Measurements from ENCODE around the gene CRMP1.

CRMP1 gene

GRCh38 chr4:5893004-5893580 is at the start of gene CRMP1:
Gene CRMP1, minus strand, starts transcription at chr4:5893086. Its CDS starts 117 bp downstream, at chr4:5892969.
- Histone ChIP-seq H3K36me3 (ENCODE audit: insufficient read depth, low read length) (no peaks in the 10 kb centered on the region), H4K20me1 (ENCODE audit: insufficient read depth, low read length) (no peaks in the 10 kb centered on the region), H3K4me2 (ENCODE audit: insufficient read depth, low read length) (no peak within 1 kb of the TSS), H3K27ac (ENCODE audit: low read length) (no peak within 1 kb of the TSS), H3K4me3 (ENCODE audit: low read depth in 1 of 2, low read length in 2 of 2) (no peak within 1 kb of the TSS), H3K79me2 (ENCODE audit: insufficient read depth, low read length) (no peaks in the 10 kb centered on the region), H3K4me1 (ENCODE audit: insufficient read depth, low read length) (no peaks in the 10 kb centered on the region), H2AFZ (ENCODE audit: low read depth, low read length) (no peak within 1 kb of the TSS), H3K9me3 (ENCODE audit: insufficient read depth, low read length, severe bottlenecking) (no peaks in the 10 kb centered on the region), H3K27me3 (ENCODE audit: insufficient read depth, low read length, poor library complexity) (no peaks in the 10 kb centered on the region), H3K9ac (ENCODE audit: low read depth, low read length) (no peak within 1 kb of the TSS)
- TF ChIP-seq, protein P1, sequence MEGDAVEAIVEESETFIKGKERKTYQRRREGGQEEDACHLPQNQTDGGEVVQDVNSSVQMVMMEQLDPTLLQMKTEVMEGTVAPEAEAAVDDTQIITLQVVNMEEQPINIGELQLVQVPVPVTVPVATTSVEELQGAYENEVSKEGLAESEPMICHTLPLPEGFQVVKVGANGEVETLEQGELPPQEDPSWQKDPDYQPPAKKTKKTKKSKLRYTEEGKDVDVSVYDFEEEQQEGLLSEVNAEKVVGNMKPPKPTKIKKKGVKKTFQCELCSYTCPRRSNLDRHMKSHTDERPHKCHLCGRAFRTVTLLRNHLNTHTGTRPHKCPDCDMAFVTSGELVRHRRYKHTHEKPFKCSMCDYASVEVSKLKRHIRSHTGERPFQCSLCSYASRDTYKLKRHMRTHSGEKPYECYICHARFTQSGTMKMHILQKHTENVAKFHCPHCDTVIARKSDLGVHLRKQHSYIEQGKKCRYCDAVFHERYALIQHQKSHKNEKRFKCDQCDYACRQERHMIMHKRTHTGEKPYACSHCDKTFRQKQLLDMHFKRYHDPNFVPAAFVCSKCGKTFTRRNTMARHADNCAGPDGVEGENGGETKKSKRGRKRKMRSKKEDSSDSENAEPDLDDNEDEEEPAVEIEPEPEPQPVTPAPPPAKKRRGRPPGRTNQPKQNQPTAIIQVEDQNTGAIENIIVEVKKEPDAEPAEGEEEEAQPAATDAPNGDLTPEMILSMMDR (IDR thresholded peaks at IDR 0.05; ENCODE audit: borderline replicate concordance, extremely low read depth, low read length, poor library complexity, severe bottlenecking), result no peak
- TF ChIP-seq EZH2 (IDR thresholded peaks at IDR 0.05; ENCODE audit: borderline replicate concordance, low read depth, low read length, severe bottlenecking), result no peak
- ATAC-seq (ENCODE audit: insufficient read depth, low read depth) (no peak), DNase-seq (no peak)

DNA sequence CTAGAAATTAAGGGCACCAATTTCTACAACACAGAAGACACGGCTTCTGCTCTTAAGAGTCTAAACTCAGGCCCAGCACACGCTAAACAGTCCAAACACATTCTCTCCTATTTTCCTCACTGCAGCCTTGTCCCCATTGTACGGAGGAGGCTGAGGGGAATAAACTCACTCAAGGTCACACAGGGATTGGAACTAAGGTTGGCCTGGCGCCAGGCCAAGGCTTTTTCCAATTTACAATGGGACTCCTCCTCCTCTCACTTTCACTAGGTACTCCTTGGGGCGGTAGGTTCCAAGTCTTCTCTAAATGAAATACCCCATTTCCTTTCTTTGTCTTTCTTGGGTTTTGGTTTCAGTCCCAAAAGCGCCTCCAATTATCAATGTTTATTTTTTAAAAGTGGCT is 48.7 kb upstream of the CRMP1 start:
- H3K27ac ChIP-seq (ENCODE audit: low read length), result no peak overlapping the region

GRCh38 chr4:5940470-5941203 is 47.8 kb upstream of the CRMP1 start:
- H2AFZ ChIP-seq (ENCODE audit: low read depth, low read length), result no peak overlapping the region
- H3K4me2 ChIP-seq (ENCODE audit: insufficient read depth, low read length), result no peak overlapping the region
- H3K36me3 ChIP-seq (ENCODE audit: insufficient read depth, low read length), result no peaks in the 10 kb centered on the region
- no peaks in the 10 kb centered on the region for H3K9me3 ChIP-seq (ENCODE audit: insufficient read depth, low read length, severe bottlenecking)
- H3K9ac ChIP-seq (ENCODE audit: low read depth, low read length), result no peak overlapping the region
- ATAC-seq (ENCODE audit: insufficient read depth, low read depth) (no peak), DNase-seq (no peak)
- no peak overlapping the region for H3K27ac ChIP-seq (ENCODE audit: low read length)
- TF ChIP-seq, protein P1 (IDR thresholded peaks at IDR 0.05; ENCODE audit: borderline replicate concordance, extremely low read depth, low read length, poor library complexity, severe bottlenecking), result no peak
- no peak for TF ChIP-seq EZH2 (IDR thresholded peaks at IDR 0.05; ENCODE audit: borderline replicate concordance, low read depth, low read length, severe bottlenecking)
- no peaks in the 10 kb centered on the region for H3K4me1 ChIP-seq (ENCODE audit: insufficient read depth, low read length)
- no peaks in the 10 kb centered on the region for H3K27me3 ChIP-seq (ENCODE audit: insufficient read depth, low read length, poor library complexity)
- no peak overlapping the region for H3K4me3 ChIP-seq (ENCODE audit: low read depth in 1 of 2, low read length in 2 of 2)
- no peaks in the 10 kb centered on the region for H4K20me1 ChIP-seq (ENCODE audit: insufficient read depth, low read length)
- H3K79me2 ChIP-seq (ENCODE audit: insufficient read depth, low read length), result no peaks in the 10 kb centered on the region

More for the DNA sequence above, 48.7 kb upstream of the CRMP1 start:
- no peaks in the 10 kb centered on the region for H3K79me2 ChIP-seq (ENCODE audit: insufficient read depth, low read length)
- no peaks in the 10 kb centered on the region for H3K4me1 ChIP-seq (ENCODE audit: insufficient read depth, low read length)
- no peak for DNase-seq
- H3K4me2 ChIP-seq (ENCODE audit: insufficient read depth, low read length), result no peak overlapping the region
- no peaks in the 10 kb centered on the region for H3K36me3 ChIP-seq (ENCODE audit: insufficient read depth, low read length)
- no peaks in the 10 kb centered on the region for H4K20me1 ChIP-seq (ENCODE audit: insufficient read depth, low read length)
- no peaks in the 10 kb centered on the region for H3K27me3 ChIP-seq (ENCODE audit: insufficient read depth, low read length, poor library complexity)
- H3K4me3 ChIP-seq (ENCODE audit: low read depth in 1 of 2, low read length in 2 of 2), result no peak overlapping the region
- TF ChIP-seq, protein P1 (IDR thresholded peaks at IDR 0.05; ENCODE audit: borderline replicate concordance, extremely low read depth, low read length, poor library complexity, severe bottlenecking), result no peak
- no peak for TF ChIP-seq EZH2 (IDR thresholded peaks at IDR 0.05; ENCODE audit: borderline replicate concordance, low read depth, low read length, severe bottlenecking)
- no peak overlapping the region for H3K9ac ChIP-seq (ENCODE audit: low read depth, low read length)
- H2AFZ ChIP-seq (ENCODE audit: low read depth, low read length), result no peak overlapping the region
- ATAC-seq (ENCODE audit: insufficient read depth, low read depth), result no peak
- H3K9me3 ChIP-seq (ENCODE audit: insufficient read depth, low read length, severe bottlenecking), result no peaks in the 10 kb centered on the region
